Measurements from ENCODE around the gene PLXNA4. TPM values are rescaled to one million over a fixed set of nuclear protein-coding genes. Genes with fewer than 3 reads are reported as not detected.

PLXNA4 gene
- total RNA-seq, 1 experiment from 2014 or later = not detected

- no TSS peak for BruUV-seq (replicated peaks)
- ChIA-PET POLR2A (no interaction called here), RAD21 (ENCODE audit: low non-redundant PET in 1 of 2, low total read pairs in 2 of 2, uncharacterized antibody in 2 of 2, unreplicated experiment in 2 of 2) (no interaction called here)
These were observed 207.9 kb downstream of the PLXNA4 start for GRCh38 chr7:132368246-132368900.

More at GRCh38 chr7:132368246-132368900, 207.9 kb downstream of the PLXNA4 start:
- Histone ChIP-seq H3K9ac (ENCODE audit: low read length) (no peak overlapping the region), H3K4me3 (replicated peaks in 1 of 2; ENCODE audit: low read depth in 1 of 2, low read length in 2 of 2) (no peak overlapping the region), H3K4me1 (ENCODE audit: control insufficient read depth in 1 of 2, insufficient read depth in 2 of 2, low read length in 2 of 2) (no peaks in the 10 kb centered on the region), H4K20me1 (ENCODE audit: insufficient read depth) (no peaks in the 10 kb centered on the region), H3K79me2 (ENCODE audit: insufficient read depth, low read length) (no peaks in the 10 kb centered on the region), H3K9me2 (ENCODE audit: insufficient read depth) (no peaks in the 10 kb centered on the region), H2AFZ (ENCODE audit: low read depth, low read length, poor library complexity, severe bottlenecking) (no peak overlapping the region), H3K9me3 (ENCODE audit: control insufficient read depth in 1 of 2, insufficient read depth in 1 of 2, low read depth in 1 of 2, low read length in 2 of 2) (no peaks in the 10 kb centered on the region), H3K27me3 (ENCODE audit: insufficient read depth, low read length) (peaks cover 38% of the 10 kb centered on the region; the same call in 1 of the 2 replicates), H3K36me3 (ENCODE audit: control insufficient read depth in 1 of 2, insufficient read depth in 2 of 2, low read length in 2 of 2) (no peaks in the 10 kb centered on the region), H3K27ac (ENCODE audit: low read depth, low read length) (no peak overlapping the region), H3K4me2 (ENCODE audit: low read length) (no peak overlapping the region)
- CTCF ChIA-PET = no interaction called here
- TF ChIP-seq CBX3 (IDR thresholded peaks at IDR 0.05; ENCODE audit: low read depth) = no peak
- TF ChIP-seq ZBTB33 (IDR thresholded peaks at IDR 0.05; ENCODE audit: extremely low read depth, insufficient replicate concordance, low read length) = no peak
- TF ChIP-seq, protein P1, sequence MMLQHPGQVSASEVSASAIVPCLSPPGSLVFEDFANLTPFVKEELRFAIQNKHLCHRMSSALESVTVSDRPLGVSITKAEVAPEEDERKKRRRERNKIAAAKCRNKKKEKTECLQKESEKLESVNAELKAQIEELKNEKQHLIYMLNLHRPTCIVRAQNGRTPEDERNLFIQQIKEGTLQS (IDR thresholded peaks at IDR 0.05) = no peak
- TF ChIP-seq ZNF274 (IDR thresholded peaks at IDR 0.05; ENCODE audit: low read depth, low read length) = no peak
- no peak for TF ChIP-seq EZH2 (IDR thresholded peaks at IDR 0.05)
- TF ChIP-seq REST (IDR thresholded peaks at IDR 0.05; ENCODE audit: low read depth) = no peak
- TF ChIP-seq YY1 (IDR thresholded peaks at IDR 0.05; ENCODE audit: extremely low read depth, insufficient replicate concordance, low read depth, low read length) = no peak
- no peak for TF ChIP-seq CEBPB (IDR thresholded peaks at IDR 0.05; ENCODE audit: low read depth)
- TF ChIP-seq FOSL1 (IDR thresholded peaks at IDR 0.05; ENCODE audit: low read depth) = no peak
- no peak for DNase-seq (ENCODE audit: low read depth, low spot score)
- no peak for ATAC-seq
- intact Hi-C loops (cut with micrococcal nuclease) = no loop called here
